Measurements from ENCODE around the gene PPFIA2. TPM values are rescaled to one million over a fixed set of nuclear protein-coding genes. Genes with fewer than 3 reads are reported as not detected.

PPFIA2 gene
- polyA plus RNA-seq, 1 donor from 2014 or later, result 65.3 TPM

- no peak overlapping the region for H3K4me2 ChIP-seq (ENCODE audit: low read length)
- no peak overlapping the region for H3K9ac ChIP-seq (ENCODE audit: low read length)
- no peak overlapping the region for H2AFZ ChIP-seq (ENCODE audit: low read depth, low read length)
- H3K9me2 ChIP-seq (ENCODE audit: insufficient read depth, low read length), result no peaks in the 10 kb centered on the region
- TF ChIP-seq CTCF (IDR thresholded peaks at IDR 0.05; ENCODE audit: poor library complexity, severe bottlenecking) (no peak), RAD21 (conservative IDR thresholded peaks at IDR 0.05) (no peak), POLR2AphosphoS5 (IDR thresholded peaks at IDR 0.05) (no peak), EP300 (conservative IDR thresholded peaks at IDR 0.05; ENCODE audit: poor library complexity, severe bottlenecking) (no peak), REST (IDR thresholded peaks at IDR 0.05; ENCODE audit: borderline replicate concordance) (no peak)
- H3F3A ChIP-seq (ENCODE audit: insufficient read depth, low read length, poor library complexity, severe bottlenecking), result no peaks in the 10 kb centered on the region
- H4K20me1 ChIP-seq (ENCODE audit: insufficient read depth), result no peaks in the 10 kb centered on the region
- no peak overlapping the region for H3K27ac ChIP-seq (ENCODE audit: low read length)
- H3K36me3 ChIP-seq (ENCODE audit: insufficient read depth, low read length), result no peaks in the 10 kb centered on the region
- H3K27me3 ChIP-seq (ENCODE audit: insufficient read depth, low read depth, low read length), result no peaks in the 10 kb centered on the region
- H3K9me3 ChIP-seq (ENCODE audit: low read length), result no peaks in the 10 kb centered on the region
- no peak overlapping the region for H3K4me3 ChIP-seq (ENCODE audit: low read length)
- H3K79me2 ChIP-seq (replicated peaks; ENCODE audit: insufficient read depth, low read length), result no peaks in the 10 kb centered on the region
These were observed 509.2 kb downstream of the PPFIA2 start for GRCh38 chr12:81249976-81250375.

- Histone ChIP-seq H2AFZ (ENCODE audit: low read depth, low read length) (no peak overlapping the region), H3K9me3 (ENCODE audit: low read length) (no peaks in the 10 kb centered on the region), H3K9ac (ENCODE audit: low read length) (no peak overlapping the region), H4K20me1 (ENCODE audit: insufficient read depth) (no peaks in the 10 kb centered on the region), H3F3A (ENCODE audit: insufficient read depth, low read length, poor library complexity, severe bottlenecking) (no peaks in the 10 kb centered on the region), H3K36me3 (ENCODE audit: insufficient read depth, low read length) (no peaks in the 10 kb centered on the region), H3K27me3 (ENCODE audit: insufficient read depth, low read depth, low read length) (no peaks in the 10 kb centered on the region), H3K4me3 (ENCODE audit: low read length) (no peak overlapping the region), H3K4me2 (ENCODE audit: low read length) (no peak overlapping the region), H3K27ac (ENCODE audit: low read length) (no peak overlapping the region), H3K9me2 (ENCODE audit: insufficient read depth, low read length) (no peaks in the 10 kb centered on the region), H3K79me2 (replicated peaks; ENCODE audit: insufficient read depth, low read length) (no peaks in the 10 kb centered on the region)
- TF ChIP-seq RAD21 (conservative IDR thresholded peaks at IDR 0.05) (no peak), CTCF (IDR thresholded peaks at IDR 0.05; ENCODE audit: poor library complexity, severe bottlenecking) (no peak), TAF1 (IDR thresholded peaks at IDR 0.05; ENCODE audit: low read depth) (no peak), EZH2 (IDR thresholded peaks at IDR 0.05; ENCODE audit: borderline replicate concordance, insufficient read depth, low read length, poor library complexity, severe bottlenecking) (no peak), SMC3 (conservative IDR thresholded peaks at IDR 0.05; ENCODE audit: poor library complexity) (no peak)
These were observed 513.1 kb downstream of the PPFIA2 start for GRCh38 chr12:81245907-81246570.

Measured in neural cell (in vitro differentiated cells).